Measurements from ENCODE around the gene AUP1. TPM values are rescaled to one million over a fixed set of nuclear protein-coding genes. Genes with fewer than 3 reads are reported as not detected.
A peak's percentile ranks its signal among the peaks of the same experiment; 100 is the strongest.

AUP1 gene
- total and polyA plus RNA-seq, 2 experiments from 2014 or later, result 98.7 to 105 TPM

- TF ChIP-seq CTCF (conservative IDR thresholded peaks at IDR 0.05; ENCODE audit: low read depth in 2 of 2) (no peak), ETS1 (IDR thresholded peaks at IDR 0.05) (no peak)
These were observed 30.1 kb downstream of the AUP1 start, which contains the start of gene LBX2 (continued) for GRCh38 chr2:74499267-74499939.

- ATAC-seq, result peak; percentile 19
- Histone ChIP-seq H3K4me2 (peak overlapping the region; percentile 95), H3K79me2 (replicated peaks; ENCODE audit: insufficient read depth) (no peaks in the 10 kb centered on the region), H3K9me2 (ENCODE audit: insufficient read depth) (no peaks in the 10 kb centered on the region), H3K4me1 (ENCODE audit: insufficient read depth) (peaks cover 42% of the 10 kb centered on the region), H3K27me3 (ENCODE audit: insufficient read depth) (peaks cover 97% of the 10 kb centered on the region), H3K4me3 (peak overlapping the region; percentile 69), H3K27ac (ENCODE audit: low read depth) (no peak overlapping the region), H4K20me1 (replicated peaks; ENCODE audit: insufficient read depth) (peaks cover 8% of the 10 kb centered on the region; the same call in 1 of the 2 replicates), H2AFZ (peak overlapping the region; percentile 98), H3K36me3 (ENCODE audit: insufficient read depth) (no peaks in the 10 kb centered on the region), H3F3A (replicated peaks; ENCODE audit: low read depth) (peaks cover 39% of the 10 kb centered on the region)
- H3K36me3 Mint-ChIP-seq (ENCODE audit: low read depth), result peaks cover 8% of the 10 kb centered on the region
- peaks cover 43% of the 10 kb centered on the region for H3K4me1 Mint-ChIP-seq
- H3K27me3 Mint-ChIP-seq (ENCODE audit: insufficient read depth, low read depth, poor library complexity), result peaks cover 86% of the 10 kb centered on the region
- peak; percentile 88 for DNase-seq (ENCODE audit: low spot score)
- no peak overlapping the region for H3K27ac Mint-ChIP-seq
- H3K9me3 Mint-ChIP-seq, result no peaks in the 10 kb centered on the region
- peak overlapping the region; percentile 77 for H3K4me3 Mint-ChIP-seq
- TF ChIP-seq EZH2 (IDR thresholded peaks at IDR 0.05; ENCODE audit: low read depth, unreplicated experiment) (peak; percentile 96), CREB1 (CRISPR knock-in tag; IDR thresholded peaks at IDR 0.05; ENCODE audit: low read depth) (no peak), REST (IDR thresholded peaks at IDR 0.05; ENCODE audit: unreplicated experiment) (no peak), POLR2AphosphoS5 (IDR thresholded peaks at IDR 0.05; ENCODE audit: low read depth) (no peak), ZNF114 (CRISPR knock-in tag; IDR thresholded peaks at IDR 0.05) (no peak), EZH2phosphoT487 (IDR thresholded peaks at IDR 0.05; ENCODE audit: unreplicated experiment) (peak; percentile 55), CTCF (conservative IDR thresholded peaks at IDR 0.05; ENCODE audit: low read depth in 2 of 2) (no peak)
These were observed 30.8 kb downstream of the AUP1 start for GRCh38 chr2:74498500-74499266.
